ENCODE results near the gene RFC5.
"Not testable (repeated sequence)": the region's sequence is repeated elsewhere in the genome, so short reads cannot be mapped to it uniquely, and the experiment has no call there.

Gene RFC5

DNA sequence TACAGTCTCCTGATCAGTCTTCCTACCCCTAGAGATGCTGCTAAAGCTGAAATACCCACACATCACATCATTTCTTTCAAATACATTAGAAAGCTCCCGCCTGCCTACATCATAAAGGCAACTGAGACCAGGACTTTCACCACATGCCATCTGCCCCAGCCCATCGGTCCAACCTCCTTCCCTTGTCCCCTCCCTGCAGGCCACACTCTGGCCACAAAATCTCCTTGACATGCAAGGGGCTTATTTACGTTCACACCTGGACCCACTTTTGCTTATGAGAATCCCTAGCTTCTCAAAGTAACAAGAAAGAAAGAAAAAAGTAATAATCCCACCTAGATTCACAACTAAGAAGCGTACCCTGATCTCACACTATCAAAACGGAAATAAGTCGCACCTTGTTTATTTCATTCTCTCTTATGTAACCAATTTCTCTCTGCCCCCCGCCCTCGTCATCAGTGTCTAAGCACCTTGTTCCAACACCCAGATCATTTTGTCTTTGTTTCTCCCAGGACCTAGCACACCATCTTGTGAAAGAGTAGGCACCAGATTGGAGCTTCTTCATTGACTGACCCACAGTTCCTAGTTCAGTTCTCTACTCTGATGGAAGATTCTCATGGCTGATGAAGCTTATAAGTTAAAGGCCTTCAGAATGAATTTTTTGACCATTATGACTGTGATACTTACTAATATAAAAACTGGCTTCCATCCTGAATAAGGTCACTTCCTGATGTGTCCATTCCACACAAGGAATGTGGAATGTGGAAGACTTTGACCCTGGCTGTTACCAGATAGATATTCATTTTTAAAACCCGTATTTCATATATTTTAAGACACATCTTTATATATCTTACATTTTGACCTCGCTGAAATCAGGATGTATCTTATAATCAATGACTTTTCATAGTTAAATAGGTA, 36.8 kb downstream of the RFC5 start:
- DNase-seq = no peak

DNA sequence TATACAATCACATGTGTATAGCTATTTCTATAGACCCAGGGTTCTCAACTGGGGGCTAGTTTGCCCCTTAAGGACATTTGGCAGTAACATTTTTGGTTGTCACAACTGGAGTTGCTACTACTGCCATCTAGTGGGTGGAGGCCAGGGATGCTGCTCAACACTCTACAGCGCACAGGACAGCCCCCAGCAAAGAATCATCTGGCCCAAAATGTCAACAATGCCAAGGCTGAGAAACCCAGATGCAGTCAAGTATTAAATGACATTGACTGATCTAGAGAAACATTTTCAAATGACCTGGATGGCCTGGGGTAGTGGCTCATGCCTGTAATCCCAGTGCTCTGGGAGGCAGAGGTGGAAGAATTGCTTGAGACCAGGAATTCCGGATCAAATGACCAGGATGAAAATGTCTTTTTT, 38.6 kb downstream of the RFC5 start:
- peak; percentile 62 for DNase-seq

DNA sequence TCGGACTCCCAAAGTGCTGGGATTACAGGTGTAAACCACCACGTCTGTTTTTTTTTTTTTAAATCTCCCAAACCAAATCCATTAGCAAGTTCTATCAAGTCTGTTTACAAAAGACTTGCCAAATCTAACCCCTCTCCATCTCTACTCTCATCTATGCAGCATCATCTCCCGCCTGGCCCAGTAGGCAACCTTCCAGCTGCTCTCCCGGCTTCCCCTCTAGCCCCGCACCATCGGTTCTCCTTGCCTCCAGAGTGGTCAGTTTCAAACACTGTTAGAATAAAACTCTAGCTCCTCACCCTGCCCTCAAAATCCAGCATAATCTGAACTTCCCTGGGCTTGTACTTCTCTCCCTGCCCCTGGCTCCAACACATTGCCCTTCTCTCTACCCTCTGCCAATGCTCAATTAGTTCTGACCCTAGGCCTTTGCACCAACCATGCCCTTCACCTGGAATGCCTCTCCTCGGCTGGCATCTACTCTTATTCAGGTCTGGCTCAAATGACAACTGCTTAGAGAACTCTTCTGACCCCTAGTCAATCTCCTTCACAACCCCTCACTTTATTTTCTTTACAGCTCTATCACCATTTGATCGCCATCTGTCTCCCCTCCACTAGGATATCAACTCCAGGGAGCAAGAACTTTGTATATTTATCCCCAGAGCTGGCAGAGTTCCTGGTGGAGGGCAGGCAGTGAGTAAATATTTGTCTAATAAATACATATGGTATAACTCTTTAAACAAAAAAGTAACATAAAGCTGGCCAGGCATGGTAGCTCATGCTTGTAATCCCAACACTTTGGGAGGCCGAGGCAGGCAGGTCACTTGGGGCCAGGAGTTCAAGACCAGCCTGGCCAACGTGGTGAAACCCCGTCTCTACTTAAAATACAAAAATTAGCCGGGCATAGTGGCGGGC, 39.6 kb downstream of the RFC5 start:
- peak; percentile 60 for DNase-seq

DNA sequence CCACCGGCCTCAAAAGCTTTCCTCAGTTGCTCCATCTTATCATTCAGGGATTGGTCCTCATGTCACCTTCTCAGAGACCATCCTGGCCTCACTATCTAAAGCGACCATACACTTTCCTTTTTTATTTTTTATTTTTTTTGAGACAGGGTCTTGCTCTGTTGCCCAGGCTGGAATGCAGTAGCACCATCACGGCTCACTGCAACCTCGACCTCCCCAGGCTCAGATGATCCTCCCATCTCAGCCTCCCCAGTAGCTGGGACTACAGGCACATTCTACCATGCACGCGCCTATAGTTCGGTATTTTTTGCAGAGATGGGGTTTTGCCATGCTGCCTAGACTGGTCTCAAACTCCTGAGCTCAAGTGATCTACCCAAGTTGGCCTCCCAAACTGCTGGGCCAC, 41.7 kb downstream of the RFC5 start:
- no peak for DNase-seq

DNA sequence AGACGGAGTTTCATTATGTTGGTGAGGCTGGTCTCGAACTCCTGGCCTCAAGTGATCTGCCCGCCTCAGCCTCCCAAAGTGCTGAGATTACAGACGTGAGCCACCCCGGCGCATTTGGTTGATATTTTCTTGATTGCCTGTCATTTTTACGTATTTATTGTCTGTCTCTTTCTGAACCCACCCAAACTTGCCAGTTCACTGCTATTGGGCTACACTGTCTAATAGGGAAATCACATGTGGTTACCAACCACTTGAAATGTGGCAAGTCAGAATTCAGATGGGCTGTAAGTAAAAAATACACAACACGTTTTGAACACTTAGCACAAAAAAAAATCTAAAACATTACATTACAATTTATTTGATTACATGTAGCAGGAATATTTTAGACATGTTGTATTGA, 42.4 kb downstream of the RFC5 start:
- no peak for DNase-seq

DNA sequence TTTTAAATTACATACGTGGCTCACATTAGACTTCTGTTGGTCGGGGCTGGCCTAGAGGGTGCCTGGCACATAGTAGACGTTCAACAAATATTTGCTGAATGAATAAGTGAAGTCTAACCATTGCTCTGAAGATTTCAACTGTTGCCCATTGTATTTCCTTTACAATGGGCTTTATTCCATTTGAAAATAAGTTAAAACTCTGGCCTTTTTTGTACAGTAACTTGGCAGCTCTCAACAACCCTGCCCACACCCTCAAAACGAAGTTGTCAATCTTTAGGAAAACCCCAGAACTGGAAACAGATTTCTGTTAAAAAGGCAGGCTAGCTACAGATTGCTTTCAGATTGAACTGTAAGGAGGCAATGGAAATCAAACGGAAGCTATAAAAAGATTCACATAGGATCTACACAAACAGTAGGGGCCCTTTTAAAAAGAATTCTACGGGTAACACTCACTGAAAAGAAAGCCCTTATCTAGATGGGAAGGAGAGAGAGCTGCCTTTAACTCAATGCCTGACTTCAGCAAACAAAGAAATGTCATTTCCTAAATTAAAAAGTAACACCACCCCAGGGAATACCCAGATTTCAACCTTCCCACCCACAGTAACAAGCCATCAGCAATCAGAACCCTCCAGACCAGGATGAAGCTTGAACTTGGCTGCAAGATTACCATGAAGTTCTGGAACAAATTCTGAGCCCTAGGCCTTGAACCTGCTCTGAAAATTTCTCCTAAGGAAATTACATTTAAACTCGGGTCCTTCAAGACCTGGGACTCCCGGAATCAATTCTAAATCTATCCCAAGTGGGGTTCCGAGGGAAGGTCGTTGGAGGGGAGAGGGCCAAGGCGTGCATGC, 43.1 kb downstream of the RFC5 start:
- peak; percentile 30 for DNase-seq

DNA sequence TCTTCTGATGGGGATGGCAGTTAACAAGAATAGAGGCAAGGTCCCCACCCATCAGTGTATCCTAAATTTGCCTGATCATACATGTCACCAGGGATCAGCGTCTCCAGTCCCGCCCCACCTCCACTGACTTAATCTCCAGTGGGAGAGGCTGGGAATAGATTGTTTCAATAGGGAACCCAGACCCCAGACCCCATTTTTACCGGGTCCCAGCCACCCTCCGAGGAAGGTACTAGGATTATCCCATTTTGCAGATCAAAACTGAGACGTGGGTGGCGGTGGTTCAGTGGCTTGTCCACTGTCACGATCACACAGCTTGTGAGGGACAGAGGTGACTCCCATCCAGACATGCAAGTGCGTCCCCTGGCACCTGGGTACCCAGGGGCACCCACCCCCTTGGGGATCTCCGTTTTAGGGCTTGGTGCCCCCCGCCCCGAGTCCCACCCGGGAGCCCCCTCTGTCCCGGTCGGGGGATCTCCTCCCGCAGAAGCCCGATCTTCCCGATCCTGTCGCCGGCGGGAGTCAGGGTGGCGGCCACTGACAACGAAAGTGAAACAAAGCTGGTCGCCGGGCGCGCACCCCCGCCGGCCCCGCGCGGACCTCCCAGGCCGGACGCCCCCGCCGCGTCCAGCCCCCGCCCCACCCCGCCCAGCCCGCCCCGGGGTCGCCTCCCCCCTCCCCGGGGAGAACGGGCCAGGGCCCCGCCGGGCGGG, 44.0 kb downstream of the RFC5 start:
- peak; percentile 30 for DNase-seq

DNA sequence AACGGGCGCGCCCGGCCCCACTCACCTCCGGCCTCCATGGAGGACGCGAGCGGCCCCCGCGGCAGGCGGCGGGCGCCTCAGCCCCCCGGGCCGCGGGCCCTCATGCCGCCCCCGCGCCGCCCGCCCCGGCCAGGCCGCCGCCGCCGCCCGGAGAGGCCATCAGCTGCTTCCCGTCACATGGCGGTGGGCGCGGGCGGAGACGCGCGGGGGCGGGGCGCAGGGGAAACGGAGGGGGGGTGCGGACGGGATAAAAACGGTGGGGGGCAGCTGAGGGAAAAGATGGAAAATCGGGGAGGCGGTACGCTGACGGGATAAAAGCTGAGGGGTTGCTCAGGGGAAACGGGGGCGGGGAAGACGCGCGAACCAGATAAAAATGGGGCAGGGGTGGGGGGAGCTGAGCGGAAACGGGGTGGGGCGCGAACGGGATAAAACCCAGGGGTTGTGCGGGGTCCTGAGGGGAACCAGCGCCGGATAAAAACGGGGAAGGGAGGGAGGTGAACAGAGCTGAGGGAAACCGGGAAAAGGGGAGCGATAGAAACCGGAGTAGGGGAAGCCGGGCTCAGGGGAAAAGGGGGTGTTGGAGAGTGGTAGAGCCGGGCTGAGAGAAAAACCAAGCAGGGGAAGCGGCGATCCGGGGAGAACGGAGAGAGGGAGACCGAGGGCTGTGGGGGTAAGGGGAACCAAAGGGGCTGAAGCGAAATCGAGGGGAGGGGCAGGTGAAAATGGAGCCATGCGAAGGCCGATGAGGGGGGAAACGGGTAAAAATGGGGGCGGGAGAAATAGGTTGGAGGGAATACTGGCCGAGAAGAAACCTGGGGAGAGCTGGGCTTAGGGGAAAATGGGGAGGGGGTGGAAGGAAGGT, 44.7 kb downstream of the RFC5 start, which contains the start of gene WSB2:
TSS of gene WSB2 (minus strand) at position 169 of the 862 bp plus-strand sequence. CDS start at position 38, 131 bp downstream.
- DNase-seq = peak; percentile 61

DNA sequence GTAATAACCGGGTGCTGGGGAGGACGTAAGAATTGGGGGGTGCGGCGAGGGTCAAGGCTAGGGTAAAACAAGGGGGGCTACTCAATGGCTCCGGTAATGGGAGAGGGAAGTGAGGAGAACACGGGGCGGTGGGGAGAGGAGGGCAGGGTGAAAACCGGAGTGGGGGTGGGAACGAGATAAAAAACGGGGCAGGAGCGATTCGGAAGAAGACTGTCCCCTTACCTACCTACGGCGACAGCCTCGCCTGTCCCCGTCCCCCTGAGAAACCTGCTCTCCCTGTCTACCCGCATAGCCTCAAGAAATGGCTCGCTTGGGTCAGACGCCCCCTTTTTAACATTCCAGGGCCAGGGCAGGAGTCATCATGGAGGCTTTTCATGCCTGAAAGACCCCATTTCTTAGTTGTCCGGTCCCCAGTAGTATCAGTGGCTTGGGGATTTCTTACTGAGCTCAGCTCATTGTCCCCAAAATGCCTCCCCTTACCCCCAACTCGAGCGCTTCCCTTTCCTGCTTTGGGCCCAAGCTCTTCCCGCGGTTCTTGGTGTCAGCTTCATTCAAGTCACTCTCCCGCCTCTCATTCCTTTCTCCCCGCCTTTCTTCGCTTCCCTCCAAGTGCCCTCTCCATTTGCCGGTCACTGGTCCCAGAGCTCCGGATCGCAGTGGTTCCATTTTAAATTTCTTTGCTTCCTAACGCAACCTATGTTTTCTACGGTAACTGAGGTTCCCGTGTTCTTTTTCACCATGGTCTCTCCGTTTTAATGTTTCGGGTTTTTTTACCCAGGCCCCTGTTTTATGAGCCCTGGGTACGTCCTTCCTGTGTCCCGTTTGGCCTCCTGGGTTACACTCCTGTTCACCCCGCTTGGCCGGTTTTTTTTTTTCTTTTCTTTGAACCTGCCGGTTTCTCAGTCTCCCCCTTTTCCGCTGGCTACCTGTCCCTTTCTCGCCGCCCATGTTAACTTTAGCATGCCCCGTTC, 45.7 kb downstream of the RFC5 start:
- DNase-seq = no peak

DNA sequence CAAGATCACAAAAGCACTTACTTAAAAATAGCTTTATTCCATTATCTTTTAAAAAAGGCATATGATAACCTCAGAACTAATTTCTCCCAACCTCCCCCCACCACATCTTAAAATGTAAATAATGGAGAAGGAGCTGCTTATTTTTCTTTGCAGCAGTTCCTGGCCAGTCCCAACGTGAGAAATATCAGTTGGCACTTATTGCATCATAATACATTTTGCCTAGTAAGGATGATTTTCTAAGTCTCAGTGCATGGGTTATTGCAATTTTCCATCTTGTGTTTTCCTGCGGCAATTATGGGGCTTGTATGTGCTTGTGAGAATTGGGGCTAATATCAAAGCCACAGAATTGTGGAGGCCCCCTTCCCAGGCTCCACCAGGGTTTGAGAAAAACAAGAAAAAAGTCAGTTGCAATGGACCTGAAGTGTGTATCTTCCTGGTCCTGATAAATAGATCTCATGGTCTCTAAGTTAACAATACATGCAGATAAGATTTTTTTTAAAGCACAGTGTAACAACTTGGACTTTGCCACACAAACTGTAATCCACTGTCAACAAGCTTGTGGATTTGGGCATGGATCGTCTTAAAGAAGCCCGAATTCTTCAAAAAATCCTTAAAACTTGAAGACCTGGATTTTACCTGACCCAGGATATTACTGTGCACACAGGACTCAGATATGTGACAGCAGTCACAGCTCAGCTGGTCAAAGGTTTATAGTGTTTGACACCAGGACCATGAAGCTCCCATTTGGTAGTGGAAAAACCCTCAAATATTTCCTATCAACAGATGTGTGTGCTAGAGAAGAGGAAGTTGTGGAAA, 47.3 kb downstream of the RFC5 start:
- no peak for DNase-seq

DNA sequence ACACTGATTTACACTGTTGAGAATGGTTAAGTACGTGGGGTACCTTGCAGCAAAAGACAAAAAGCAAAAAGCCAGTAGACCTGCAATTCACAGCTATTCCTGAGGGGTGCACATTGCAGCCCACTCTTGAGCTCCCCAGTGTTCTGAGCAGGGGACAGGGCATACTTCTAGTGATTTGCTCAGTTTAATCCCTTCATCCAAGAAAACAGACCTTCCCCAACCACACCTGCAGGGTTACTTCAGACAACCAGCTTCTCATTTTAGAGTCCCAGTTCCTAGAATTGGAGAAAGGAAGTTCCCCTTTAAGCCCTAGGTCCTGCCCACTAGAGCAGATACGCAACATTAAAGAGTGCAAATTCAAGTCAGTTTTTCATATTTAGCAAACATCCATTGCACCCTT, 48.1 kb downstream of the RFC5 start:
- DNase-seq = no peak

DNA sequence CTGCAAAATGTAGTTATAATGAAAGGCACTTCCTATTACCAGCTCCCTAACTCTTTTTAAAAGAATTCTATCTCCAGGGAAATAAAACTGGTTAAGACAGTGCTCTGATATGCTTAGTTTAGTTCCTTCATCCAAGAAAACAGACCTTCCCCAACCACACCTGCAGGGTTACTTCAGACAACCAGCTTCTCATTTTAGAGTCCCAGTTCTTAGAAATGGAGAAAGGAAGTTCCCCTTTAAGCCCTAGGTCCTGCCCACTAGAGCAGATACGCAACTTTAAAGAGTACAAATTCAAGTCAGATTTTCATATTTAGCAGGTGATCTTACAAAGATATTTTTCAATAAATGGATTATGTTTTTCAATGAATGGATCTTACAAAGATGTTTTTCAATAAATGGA, 48.9 kb downstream of the RFC5 start:
- DNase-seq = no peak

DNA sequence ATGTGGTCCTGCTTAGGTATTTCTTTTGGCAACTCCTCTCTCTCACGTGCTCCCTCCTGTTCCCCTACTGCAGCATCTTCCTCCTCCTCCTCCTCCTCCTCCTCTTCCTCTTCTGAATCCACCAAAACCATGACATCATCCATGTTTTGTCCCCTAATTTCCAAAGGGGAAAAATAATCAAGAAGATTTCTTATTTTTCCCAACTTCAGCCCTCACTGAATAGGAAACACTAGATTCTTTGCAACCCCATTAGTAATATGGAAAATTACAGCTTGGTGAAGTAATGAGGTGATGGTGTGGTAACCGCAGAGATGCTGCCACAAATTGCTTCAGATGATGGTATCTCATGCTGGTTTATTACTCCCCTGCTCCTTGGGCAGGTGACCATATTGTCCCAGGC, 51.9 kb downstream of the RFC5 start:
- no peak for DNase-seq

DNA sequence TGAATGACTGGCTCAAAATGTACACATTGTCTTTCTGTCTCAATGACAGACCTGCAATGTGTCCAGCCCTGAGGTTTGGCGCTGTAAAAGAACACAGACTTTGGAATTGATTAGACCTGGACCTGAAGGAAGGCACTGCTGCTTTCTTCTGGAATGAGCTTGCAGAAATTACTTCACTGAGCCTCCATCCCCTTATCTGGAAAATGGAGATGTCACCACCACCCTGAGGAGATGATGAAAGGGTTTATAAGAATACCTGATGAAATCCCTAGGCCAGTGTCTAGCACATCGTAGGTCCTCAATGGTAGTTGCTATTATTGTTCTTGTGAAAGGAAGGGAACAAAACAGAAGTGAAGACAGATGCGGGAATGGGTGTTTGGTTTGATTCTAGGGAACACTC, 54.1 kb downstream of the RFC5 start:
- no peak for DNase-seq

DNA sequence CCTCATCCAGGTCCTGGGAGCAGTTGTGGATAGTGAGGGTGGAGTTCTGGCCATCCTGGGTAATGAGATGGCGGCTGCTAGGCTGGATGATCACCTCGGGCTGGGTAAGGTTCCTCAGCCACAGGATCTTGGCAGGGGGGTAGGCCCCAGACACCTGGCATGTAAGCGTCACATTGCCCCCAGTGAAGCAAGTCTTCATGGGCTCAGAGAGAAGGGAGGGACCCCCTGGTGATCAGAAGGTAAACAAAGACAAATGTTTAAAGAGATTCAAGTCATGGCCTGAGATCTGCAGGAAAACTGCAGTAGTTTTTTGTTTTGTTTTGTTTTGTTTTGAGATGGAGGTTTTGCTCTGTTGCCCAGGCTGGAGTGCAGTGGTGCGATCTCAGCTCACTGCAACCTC, 57.3 kb downstream of the RFC5 start:
- DNase-seq = no peak

DNA sequence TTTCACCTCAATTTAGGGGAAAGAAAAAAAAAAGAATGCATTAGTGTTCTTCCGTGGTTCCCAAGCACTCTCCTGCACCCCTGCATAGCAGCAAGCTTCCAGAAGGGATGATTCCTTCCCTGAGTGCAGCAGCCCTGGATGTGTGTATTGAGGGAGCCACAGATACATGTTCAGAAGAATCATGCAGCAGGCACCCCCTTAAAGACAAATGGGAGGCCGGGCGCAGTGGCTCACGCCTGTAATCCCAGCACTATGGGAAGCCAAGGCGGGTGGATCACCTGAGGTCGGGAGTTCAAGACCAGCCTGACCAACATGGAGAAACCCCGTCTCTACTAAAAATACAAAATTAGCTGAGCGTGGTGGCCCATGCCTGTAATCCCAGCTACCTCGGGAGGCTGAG, 65.0 kb downstream of the RFC5 start:
- DNase-seq = not testable (repeated sequence)
